ENCODE data around the gene GSS. TPM values are rescaled to one million over a fixed set of nuclear protein-coding genes. Genes with fewer than 3 reads are reported as not detected.

GSS gene
- total RNA-seq, 1 experiment from 2014 or later: 83.6 TPM

DNA sequence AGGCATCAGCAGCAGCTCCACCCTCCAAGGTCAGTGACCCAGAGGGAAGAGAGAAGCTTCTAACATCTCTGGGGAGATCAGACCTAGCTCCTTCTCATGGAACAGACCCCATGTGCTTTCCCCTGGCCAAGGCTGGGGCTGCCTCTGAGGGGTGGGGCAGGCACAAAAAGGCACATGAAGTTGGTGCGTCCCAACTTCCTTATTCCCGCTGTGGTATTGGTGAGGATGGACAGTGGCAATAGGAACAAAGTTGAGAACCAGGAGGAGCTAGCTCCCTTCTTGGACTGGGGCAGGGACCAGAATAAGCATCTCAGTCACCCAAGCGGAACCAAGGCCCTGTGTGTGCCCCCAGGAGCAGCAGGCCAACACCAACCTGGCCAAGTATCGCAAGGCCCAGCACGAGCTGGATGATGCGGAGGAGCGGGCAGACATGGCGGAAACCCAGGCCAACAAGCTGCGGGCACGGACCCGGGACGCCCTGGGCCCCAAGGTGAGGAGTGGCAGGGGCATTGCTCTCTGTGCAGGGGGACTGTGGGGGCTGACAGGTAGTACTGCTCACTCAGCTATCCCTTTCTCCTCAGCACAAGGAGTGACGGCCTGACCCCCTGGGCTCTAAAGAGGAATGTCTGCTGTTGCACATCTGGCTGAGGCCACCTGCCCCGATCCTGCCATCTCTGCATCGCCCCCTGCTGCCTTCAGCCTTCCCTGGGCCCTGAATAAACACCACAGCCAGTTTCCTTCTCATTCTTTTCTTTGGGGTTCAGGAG lies 46.2 kb upstream of the GSS start:
- TF ChIP-seq RAD21 (IDR thresholded peaks at IDR 0.05; ENCODE audit: low read depth): peak; percentile 39; the same call in 1 of the 2 replicates
- TF ChIP-seq, protein P1, sequence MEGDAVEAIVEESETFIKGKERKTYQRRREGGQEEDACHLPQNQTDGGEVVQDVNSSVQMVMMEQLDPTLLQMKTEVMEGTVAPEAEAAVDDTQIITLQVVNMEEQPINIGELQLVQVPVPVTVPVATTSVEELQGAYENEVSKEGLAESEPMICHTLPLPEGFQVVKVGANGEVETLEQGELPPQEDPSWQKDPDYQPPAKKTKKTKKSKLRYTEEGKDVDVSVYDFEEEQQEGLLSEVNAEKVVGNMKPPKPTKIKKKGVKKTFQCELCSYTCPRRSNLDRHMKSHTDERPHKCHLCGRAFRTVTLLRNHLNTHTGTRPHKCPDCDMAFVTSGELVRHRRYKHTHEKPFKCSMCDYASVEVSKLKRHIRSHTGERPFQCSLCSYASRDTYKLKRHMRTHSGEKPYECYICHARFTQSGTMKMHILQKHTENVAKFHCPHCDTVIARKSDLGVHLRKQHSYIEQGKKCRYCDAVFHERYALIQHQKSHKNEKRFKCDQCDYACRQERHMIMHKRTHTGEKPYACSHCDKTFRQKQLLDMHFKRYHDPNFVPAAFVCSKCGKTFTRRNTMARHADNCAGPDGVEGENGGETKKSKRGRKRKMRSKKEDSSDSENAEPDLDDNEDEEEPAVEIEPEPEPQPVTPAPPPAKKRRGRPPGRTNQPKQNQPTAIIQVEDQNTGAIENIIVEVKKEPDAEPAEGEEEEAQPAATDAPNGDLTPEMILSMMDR (IDR thresholded peaks at IDR 0.05 in 2 of 3, conservative IDR thresholded peaks at IDR 0.05 in 1 of 3; ENCODE audit: borderline replicate concordance in 1 of 3, insufficient read depth in 1 of 3, low read depth in 2 of 3, low read length in 2 of 3): peak in 2 of 3 experiments; percentile 45 to 48; a peak in 4 of 6 replicates
- TF ChIP-seq ZFX (IDR thresholded peaks at IDR 0.05): no peak
- DNase-seq (ENCODE audit: low read depth, low spot score): no peak
- ATAC-seq: peak; percentile 58
- BruUV-seq (replicated peaks): no TSS peak
- H4K20me1 ChIP-seq (ENCODE audit: insufficient read depth): no peaks in the 10 kb centered on the region
- no peaks in the 10 kb centered on the region for H3K9me2 ChIP-seq (ENCODE audit: insufficient read depth)
- RAD21 ChIA-PET (ENCODE audit: low non-redundant PET in 1 of 2, low total read pairs in 2 of 2, uncharacterized antibody in 2 of 2, unreplicated experiment in 2 of 2): interaction anchor here (1.0 to 1.6 kb wide), 3 partner anchors 128 kb away, joined by 3 to 8 read pairs (median 5); no protein-coding TSS in a partner anchor
- POLR2A ChIA-PET: interaction anchor here (1.1 kb wide), 1 partner anchor 125 kb away, joined by 3 read pairs; the partner anchor contains the start of gene ACSS2
- no peaks in the 10 kb centered on the region for H3K4me1 ChIP-seq (ENCODE audit: control insufficient read depth in 1 of 2, insufficient read depth in 2 of 2, low read length in 2 of 2)
- H2AFZ ChIP-seq (ENCODE audit: low read depth, low read length, poor library complexity, severe bottlenecking): no peak overlapping the region
- no peaks in the 10 kb centered on the region for H3K79me2 ChIP-seq (ENCODE audit: insufficient read depth, low read length)
- no peak overlapping the region for H3K4me2 ChIP-seq (ENCODE audit: low read length)
- intact Hi-C loops (cut with micrococcal nuclease): no loop called here
- no peaks in the 10 kb centered on the region for H3K27me3 ChIP-seq (ENCODE audit: insufficient read depth, low read length)
- CTCF ChIA-PET: interaction anchor here (3.0 kb wide), 1 partner anchor 129 kb away, joined by 19 read pairs; the partner anchor contains the start of gene GGT7
- no peaks in the 10 kb centered on the region for H3K9me3 ChIP-seq (ENCODE audit: control insufficient read depth in 1 of 2, insufficient read depth in 1 of 2, low read depth in 1 of 2, low read length in 2 of 2)
- no peak overlapping the region for H3K4me3 ChIP-seq (replicated peaks in 1 of 2; ENCODE audit: low read depth in 1 of 2, low read length in 2 of 2)
- H3K9ac ChIP-seq (ENCODE audit: low read length): no peak overlapping the region
- no peak overlapping the region for H3K27ac ChIP-seq (ENCODE audit: low read depth, low read length)
- H3K36me3 ChIP-seq (ENCODE audit: control insufficient read depth in 1 of 2, insufficient read depth in 2 of 2, low read length in 2 of 2): peaks cover 10 to 20% of the 10 kb centered on the region in 2 experiments; a peak in 3 of 4 replicates

Data from HCT116 (cell line).